Trophoblast cell (in vitro differentiated cells and primary cell): ENCODE results near the gene PTGER1.
A peak's percentile ranks its signal among the peaks of the same experiment; 100 is the strongest.

Experiments
- DNase-seq, 2 donors: peaks; one replicate each; pipeline ENCODE4 v3.0.0-alpha.2; 2016
- H2AFZ ChIP-seq: 2 replicates; pipeline ENCODE4 v1.6.1; 2013; ENCODE audit warnings: low read length, moderate library complexity, mild to moderate bottlenecking; ENCODE audit not compliant: insufficient read depth, poor library complexity
- H2AK5ac ChIP-seq: 2 replicates; pipeline ENCODE4 v1.6.1; 2013; ENCODE audit warnings: mild to moderate bottlenecking, low read length
- H2BK120ac ChIP-seq: 2 replicates; pipeline ENCODE4 v1.6.1; 2013; ENCODE audit warnings: low read length, mild to moderate bottlenecking, moderate library complexity; ENCODE audit not compliant: insufficient read depth, poor library complexity
- H2BK12ac ChIP-seq: 2 replicates; pipeline ENCODE4 v1.6.1; 2013; ENCODE audit warnings: mild to moderate bottlenecking, low read length, moderate library complexity
- H2BK5ac ChIP-seq: 2 replicates; pipeline ENCODE4 v1.6.1; 2013; ENCODE audit warnings: low read length, low read depth, moderate library complexity, mild to moderate bottlenecking; ENCODE audit not compliant: poor library complexity
- H3K14ac ChIP-seq: 2 replicates; pipeline ENCODE4 v1.6.1; 2013; ENCODE audit warnings: mild to moderate bottlenecking, low read length
- H3K18ac ChIP-seq: 2 replicates; pipeline ENCODE4 v1.6.1; 2013; ENCODE audit warnings: mild to moderate bottlenecking, low read length
- H3K23ac ChIP-seq: 2 replicates; pipeline ENCODE4 v1.6.1; 2013; ENCODE audit warnings: low read length
- H3K27ac ChIP-seq: 2 replicates; pipeline ENCODE4 v1.5.1; 2013; ENCODE audit warnings: low read depth, mild to moderate bottlenecking, inconsistent platforms, low read length, moderate library complexity
- H3K27me3 ChIP-seq: 2 replicates; pipeline ENCODE4 v1.6.1; 2013; ENCODE audit warnings: inconsistent platforms, mild to moderate bottlenecking, low read length, moderate library complexity; ENCODE audit not compliant: insufficient read depth
- H3K36me3 ChIP-seq, 2 experiments: 1 replicate in 1 of 2; 2 replicates in 1 of 2; pipeline ENCODE4 v1.6.1; 2013; ENCODE audit warnings: low read length in 2 of 2, mild to moderate bottlenecking in 2 of 2, moderate library complexity in 1 of 2; ENCODE audit not compliant: insufficient read depth in 2 of 2, control insufficient read depth in 1 of 2
- H3K4ac ChIP-seq: 2 replicates; pipeline ENCODE4 v1.6.1; 2013; ENCODE audit warnings: low read depth, mild to moderate bottlenecking, low read length, moderate library complexity
- H3K4me1 ChIP-seq, 2 experiments: 1 replicate in 1 of 2; 2 replicates in 1 of 2; pipeline ENCODE4 v1.6.1; 2013; ENCODE audit warnings: low read length in 2 of 2, mild to moderate bottlenecking in 2 of 2, moderate library complexity in 1 of 2; ENCODE audit not compliant: insufficient read depth in 2 of 2, control insufficient read depth in 1 of 2
- H3K4me2 ChIP-seq: 2 replicates; pipeline ENCODE4 v1.6.1; 2013; ENCODE audit warnings: inconsistent platforms, mild to moderate bottlenecking, low read length, moderate library complexity
- H3K4me3 ChIP-seq: 2 replicates; pipeline ENCODE4 v1.5.1; 2013; ENCODE audit warnings: mild to moderate bottlenecking, low read depth, low read length, inconsistent platforms
- H3K79me1 ChIP-seq: one replicate; pipeline ENCODE4 v1.6.1; 2013; ENCODE audit warnings: low read length
- H3K79me2 ChIP-seq: 2 replicates; pipeline ENCODE4 v1.6.1; 2013; ENCODE audit warnings: low read length, mild to moderate bottlenecking; ENCODE audit not compliant: control insufficient read depth, insufficient read depth, poor library complexity
- H3K9ac ChIP-seq: 2 replicates; pipeline ENCODE4 v1.6.1; 2013; ENCODE audit warnings: mild to moderate bottlenecking, low read length
- H3K9me3 ChIP-seq: 2 replicates; pipeline ENCODE4 v1.6.1; 2013; ENCODE audit warnings: low read depth, mild to moderate bottlenecking, control low read depth, inconsistent platforms, low read length; ENCODE audit not compliant: insufficient read depth
- H4K12ac ChIP-seq: 2 replicates; pipeline ENCODE4 v1.6.1; 2013; ENCODE audit warnings: low read depth, mild to moderate bottlenecking, low read length, moderate library complexity
- H4K8ac ChIP-seq: 2 replicates; pipeline ENCODE4 v1.6.1; 2013; ENCODE audit warnings: low read depth, mild to moderate bottlenecking, low read length, moderate library complexity
- H4K91ac ChIP-seq: one replicate; pipeline ENCODE4 v1.6.1; 2013; ENCODE audit warnings: low read depth, mild to moderate bottlenecking, low read length, moderate library complexity
- WGBS: extraction: QIAGEN DNeasy Blood & Tissue Kit; methylation state at CpG from one replicate; pipeline ENCODE4 v1.1.7; 2013; ENCODE audit warnings: missing lambda C conversion rate; ENCODE audit not compliant: insufficient read length, insufficient coverage; ENCODE audit errors: extremely low coverage; 5-methylcytosine and 5-hydroxymethylcytosine counted together

The PTGER1 gene

GRCh38 chr19:14443632-14444216 lies 31.4 kb downstream of the PTGER1 start:
- Histone ChIP-seq H2AFZ (no peak overlapping the region), H2BK5ac (no peak overlapping the region), H3K14ac (no peak overlapping the region), H3K18ac (no peak overlapping the region), H3K79me1 (no peaks in the 10 kb centered on the region), H3K4me3 (peak overlapping the region; percentile 14), H3K27me3 (no peaks in the 10 kb centered on the region), H3K4me1 (peaks cover 0 to 4% of the 10 kb centered on the region in 2 experiments), H3K36me3 (peaks cover 29 to 40% of the 10 kb centered on the region in 2 experiments), H3K4ac (no peak overlapping the region), H2BK12ac (no peak overlapping the region), H3K79me2 (no peaks in the 10 kb centered on the region), H4K12ac (no peak overlapping the region), H2AK5ac (no peak overlapping the region), H3K4me2 (no peak overlapping the region), H4K91ac (no peak overlapping the region), H3K23ac (no peak overlapping the region), H3K9me3 (peaks cover 10% of the 10 kb centered on the region), H2BK120ac (no peak overlapping the region), H3K9ac (no peak overlapping the region), H3K27ac (no peak overlapping the region), H4K8ac (no peak overlapping the region)
- DNase-seq = no peak
- WGBS = no CpG with 5 or more reads among the region's 14 CpGs

GRCh38 chr19:14442891-14443631 lies 32.1 kb downstream of the PTGER1 start:
- no peak for DNase-seq

GRCh38 chr19:14441041-14441938 lies 33.9 kb downstream of the PTGER1 start:
- Histone ChIP-seq H3K9ac (no peak overlapping the region), H3K79me2 (no peaks in the 10 kb centered on the region), H2AK5ac (no peak overlapping the region), H3K27ac (no peak overlapping the region), H3K27me3 (no peaks in the 10 kb centered on the region), H3K4ac (no peak overlapping the region), H2BK5ac (no peak overlapping the region), H3K14ac (no peak overlapping the region), H4K12ac (no peak overlapping the region), H4K8ac (no peak overlapping the region), H3K18ac (no peak overlapping the region), H3K23ac (no peak overlapping the region), H4K91ac (no peak overlapping the region), H2BK12ac (no peak overlapping the region), H2BK120ac (no peak overlapping the region), H3K79me1 (no peaks in the 10 kb centered on the region), H2AFZ (no peak overlapping the region), H3K4me3 (no peak overlapping the region), H3K4me1 (peaks cover 0 to 4% of the 10 kb centered on the region in 2 experiments), H3K36me3 (peaks cover 22 to 31% of the 10 kb centered on the region in 2 experiments), H3K4me2 (no peak overlapping the region), H3K9me3 (peaks cover 8% of the 10 kb centered on the region)
- peak in 1 of 2 donors; percentile 17 for DNase-seq
- WGBS = no CpG with 5 or more reads among the region's 34 CpGs

More at GRCh38 chr19:14442891-14443631, 32.1 kb downstream of the PTGER1 start:
- H3K9ac ChIP-seq = no peak overlapping the region
- no peak overlapping the region for H4K8ac ChIP-seq
- H3K4me3 ChIP-seq = no peak overlapping the region
- H3K27me3 ChIP-seq = no peaks in the 10 kb centered on the region
- H2AK5ac ChIP-seq = no peak overlapping the region
- peaks cover 8% of the 10 kb centered on the region for H3K9me3 ChIP-seq
- H4K91ac ChIP-seq = no peak overlapping the region
- no peak overlapping the region for H3K23ac ChIP-seq
- H3K27ac ChIP-seq = no peak overlapping the region
- H3K4me2 ChIP-seq = no peak overlapping the region
- H3K14ac ChIP-seq = no peak overlapping the region
- no peak overlapping the region for H3K18ac ChIP-seq
- no peaks in the 10 kb centered on the region for H3K79me2 ChIP-seq
- H3K79me1 ChIP-seq = no peaks in the 10 kb centered on the region
- no peak overlapping the region for H2BK5ac ChIP-seq
- H2AFZ ChIP-seq = no peak overlapping the region
- peaks cover 0 to 4% of the 10 kb centered on the region in 2 experiments for H3K4me1 ChIP-seq
- peaks cover 24 to 37% of the 10 kb centered on the region in 2 experiments for H3K36me3 ChIP-seq
- H3K4ac ChIP-seq = no peak overlapping the region
- no CpG with 5 or more reads among the region's 16 CpGs for WGBS
- H2BK120ac ChIP-seq = no peak overlapping the region
- no peak overlapping the region for H4K12ac ChIP-seq
- H2BK12ac ChIP-seq = no peak overlapping the region

GRCh38 chr19:14440049-14440448 lies 35.1 kb downstream of the PTGER1 start:
- DNase-seq = peak in 1 of 2 donors; percentile 6
- no peak overlapping the region for H2BK12ac ChIP-seq

More at GRCh38 chr19:14440049-14440448, 35.1 kb downstream of the PTGER1 start:
- no peaks in the 10 kb centered on the region for H3K79me2 ChIP-seq
- peaks cover 22 to 28% of the 10 kb centered on the region in 2 experiments for H3K36me3 ChIP-seq
- H3K4me2 ChIP-seq = no peak overlapping the region
- no peak overlapping the region for H3K9ac ChIP-seq
- no peak overlapping the region for H2AK5ac ChIP-seq
- no peak overlapping the region for H3K18ac ChIP-seq
- H4K8ac ChIP-seq = no peak overlapping the region
- no peak overlapping the region for H2AFZ ChIP-seq
- H4K91ac ChIP-seq = no peak overlapping the region
- H3K4ac ChIP-seq = no peak overlapping the region
- WGBS = no CpG with 5 or more reads among the region's 9 CpGs
- H3K79me1 ChIP-seq = peaks cover 2% of the 10 kb centered on the region
- no peak overlapping the region for H3K27ac ChIP-seq
- no peaks in the 10 kb centered on the region for H3K27me3 ChIP-seq
- H3K4me1 ChIP-seq = peaks cover 3 to 4% of the 10 kb centered on the region in 2 experiments
- no peak overlapping the region for H3K23ac ChIP-seq
- H2BK5ac ChIP-seq = no peak overlapping the region
- peaks cover 8% of the 10 kb centered on the region for H3K9me3 ChIP-seq
- H2BK120ac ChIP-seq = no peak overlapping the region
- H4K12ac ChIP-seq = no peak overlapping the region
- H3K14ac ChIP-seq = no peak overlapping the region
- no peak overlapping the region for H3K4me3 ChIP-seq
